GM10266 (cell line): ENCODE measurements around the gene CLDN18.

Experiments
- DNase-seq: peaks from one replicate; pipeline ENCODE4 v3.0.0; 2012; ENCODE audit errors: extremely low spot score
- CTCF ChIP-seq: IDR thresholded peaks from 2 replicates; pipeline ENCODE4 v1.5.1; 2012; ENCODE audit warnings: mild to moderate bottlenecking, low read depth; ENCODE audit not compliant: control insufficient read depth, insufficient read depth; ENCODE audit errors: missing control alignments

CLDN18 gene

DNA sequence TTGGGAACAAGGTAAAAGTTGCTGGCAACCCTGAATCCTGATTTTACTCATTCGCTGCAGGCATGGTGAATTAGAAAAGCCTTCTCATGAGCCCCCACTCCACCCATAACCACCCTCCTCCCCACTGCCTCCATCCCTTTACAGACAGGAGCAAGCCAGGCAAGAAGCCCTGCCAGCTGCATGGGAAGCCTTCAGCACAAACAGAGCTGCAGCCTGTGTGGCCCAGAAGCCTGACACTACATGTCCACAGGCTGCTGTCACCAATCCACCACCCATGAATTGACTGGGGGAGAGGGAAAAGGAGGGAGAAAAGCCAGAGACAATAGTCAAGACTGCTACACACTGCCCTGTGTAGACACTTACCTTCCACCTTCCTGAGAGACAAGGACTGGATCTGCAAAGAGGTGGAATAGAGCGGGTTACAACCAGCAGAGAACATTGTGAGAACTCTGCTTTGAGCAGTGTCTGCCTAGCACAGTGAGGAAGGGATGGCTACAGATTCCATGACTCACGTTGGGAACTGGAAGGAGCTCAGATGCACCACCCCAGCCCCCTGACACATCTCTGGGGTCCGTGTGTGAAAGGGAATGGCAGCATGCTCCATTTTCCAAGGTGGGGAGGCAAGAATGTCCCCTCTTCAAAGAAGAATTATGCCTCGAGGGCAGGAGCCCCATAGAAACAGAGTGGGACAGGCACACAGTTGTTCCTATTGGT lies 71.6 kb downstream of the CLDN18 start:
- DNase-seq, result no peak
- no peak for TF ChIP-seq CTCF

DNA sequence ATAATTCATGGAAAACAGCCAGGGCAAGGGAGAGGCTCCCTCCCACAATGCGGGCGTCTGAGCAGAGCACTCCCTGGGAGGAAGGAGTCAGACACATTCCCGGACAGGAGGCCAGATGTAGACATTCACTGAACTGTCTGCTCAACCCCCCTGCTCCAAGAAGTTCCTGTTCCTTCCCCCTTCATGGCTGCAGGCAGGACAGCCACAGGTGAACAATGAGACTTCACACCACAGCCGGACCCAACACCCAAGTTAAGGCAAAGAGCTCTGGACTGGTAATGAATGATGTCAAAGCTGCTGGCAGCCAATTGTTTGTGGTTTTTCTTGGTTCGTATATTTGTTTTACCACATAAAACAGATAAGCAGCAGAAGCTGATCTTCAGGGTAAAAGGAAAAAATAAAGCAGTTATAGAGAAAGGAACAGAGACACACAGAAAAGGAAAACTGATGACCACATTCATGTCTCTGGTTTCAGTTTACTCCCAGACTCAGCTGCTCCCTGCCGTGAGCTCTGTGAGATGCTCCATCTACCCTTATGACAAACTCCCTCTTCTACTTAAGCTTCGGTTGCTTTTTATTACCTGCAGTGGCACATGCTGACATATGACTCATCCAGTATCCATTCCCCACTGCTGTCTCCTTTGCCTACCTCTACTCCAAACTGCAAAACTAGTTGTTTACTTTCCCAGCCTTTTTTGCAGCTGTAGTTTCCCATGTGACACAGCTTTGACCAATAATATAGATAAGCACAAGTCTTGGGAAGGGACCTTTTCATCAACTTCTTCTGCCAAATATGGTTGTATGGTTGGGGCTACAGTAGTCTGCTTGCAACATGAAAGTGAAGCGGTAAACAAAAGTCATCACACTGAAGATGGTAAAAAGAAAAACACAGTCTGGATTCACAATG lies 72.4 kb downstream of the CLDN18 start:
- no peak for DNase-seq
- TF ChIP-seq CTCF, result no peak

DNA sequence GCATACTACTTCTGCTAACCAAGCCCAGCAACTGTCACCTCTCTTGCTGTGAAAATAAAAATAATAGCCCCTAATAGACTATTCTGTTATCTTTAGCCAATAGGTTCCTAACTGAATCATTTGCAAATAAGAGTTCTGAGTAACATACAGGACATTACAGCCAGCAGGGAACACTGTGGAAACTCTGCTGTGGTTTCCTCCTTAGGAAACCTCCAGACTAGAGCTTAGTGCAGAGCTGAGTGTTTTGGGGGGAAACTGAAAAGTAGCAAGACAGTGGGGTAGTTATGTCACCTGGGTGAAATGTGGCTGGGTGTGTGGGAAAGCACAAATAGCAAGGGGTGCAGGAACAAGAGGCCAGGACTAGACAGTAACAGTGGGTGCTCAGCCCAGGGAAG lies 73.0 kb downstream of the CLDN18 start:
- no peak for DNase-seq
- no peak for TF ChIP-seq CTCF
